ENCODE measurements around the gene MEIOSIN. TPM values are rescaled to one million over a fixed set of nuclear protein-coding genes. Genes with fewer than 3 reads are reported as not detected.
A peak's percentile ranks its signal among the peaks of the same experiment; 100 is the strongest.

The MEIOSIN gene
- total and polyA plus RNA-seq, 4 donors, result not detected

- H3K36me3 ChIP-seq (ENCODE audit: control insufficient read depth in 4 of 4, insufficient read depth in 3 of 4, low read depth in 1 of 4, low read length in 3 of 4), result peaks cover 0 to 2% (median 0%) of the 10 kb centered on the region in 4 donors
- H3K27ac ChIP-seq (ENCODE audit: low read depth in 1 of 2, low read length in 2 of 2), result peak overlapping the region; percentile 86 to 99
- 13% methylated on average over 31 of the region's 31 CpGs for WGBS
- peak overlapping the region; percentile 65 to 78 for H3K9ac ChIP-seq (ENCODE audit: low read depth in 1 of 2, low read length in 2 of 2)
- peaks cover 9 to 49% (median 23%) of the 10 kb centered on the region in 4 donors for H3K4me1 ChIP-seq (ENCODE audit: control insufficient read depth in 4 of 4, insufficient read depth in 4 of 4, low read length in 3 of 4)
- no peaks in the 10 kb centered on the region for H3K9me3 ChIP-seq (ENCODE audit: control insufficient read depth in 4 of 4, low read length in 3 of 4)
- DNase-seq (ENCODE audit: low spot score), result peak; percentile 71
- peak overlapping the region; percentile 83 to 95 (median 86) for H3K4me3 ChIP-seq (ENCODE audit: low read depth in 1 of 3, low read length in 3 of 3)
- TF ChIP-seq GABPA (IDR thresholded peaks at IDR 0.05 in 1 of 2, conservative IDR thresholded peaks at IDR 0.05 in 1 of 2) (no peak), RXRA (IDR thresholded peaks at IDR 0.05) (peak; percentile 14 to 18), SP1 (IDR thresholded peaks at IDR 0.05) (peak; percentile 29), NR2F2 (IDR thresholded peaks at IDR 0.05) (peak; percentile 42), EGR1 (IDR thresholded peaks at IDR 0.05; ENCODE audit: low read depth in 2 of 2) (peak; percentile 44 to 64), RAD21 (IDR thresholded peaks at IDR 0.05) (peak in 1 of 2 donors; percentile 24), FOXA2 (IDR thresholded peaks at IDR 0.05) (no peak), YY1 (IDR thresholded peaks at IDR 0.05) (peak; percentile 65)
- H3K27me3 ChIP-seq (ENCODE audit: control insufficient read depth in 4 of 4, insufficient read depth in 4 of 4, low read length in 3 of 4), result no peaks in the 10 kb centered on the region
Measured at GRCh38 chr19:45767410-45767880, 34.2 kb downstream of the MEIOSIN start.

- H3K4me1 ChIP-seq (ENCODE audit: control insufficient read depth in 4 of 4, insufficient read depth in 4 of 4, low read length in 3 of 4), result peaks cover 9 to 55% (median 26%) of the 10 kb centered on the region in 4 donors
- WGBS, result under 1% methylated on average over 102 of the region's 102 CpGs
- TF ChIP-seq MAX (IDR thresholded peaks at IDR 0.05) (no peak), ZBTB33 (IDR thresholded peaks at IDR 0.05) (no peak), RAD21 (IDR thresholded peaks at IDR 0.05) (peak in 1 of 2 donors; percentile 4), RXRA (IDR thresholded peaks at IDR 0.05) (no peak)
Measured at GRCh38 chr19:45767881-45768654, 34.8 kb downstream of the MEIOSIN start.

GRCh38 chr19:45768655-45768983, 35.4 kb downstream of the MEIOSIN start:
- Histone ChIP-seq H3K9ac (ENCODE audit: low read depth in 1 of 2, low read length in 2 of 2) (peak overlapping the region in 1 of 2 donors; percentile 76), H3K4me3 (ENCODE audit: low read depth in 1 of 3, low read length in 3 of 3) (peak overlapping the region; percentile 86 to 95 (median 89)), H3K36me3 (ENCODE audit: control insufficient read depth in 4 of 4, insufficient read depth in 3 of 4, low read depth in 1 of 4, low read length in 3 of 4) (peaks cover 0 to 2% (median 0%) of the 10 kb centered on the region in 4 donors), H3K9me3 (ENCODE audit: control insufficient read depth in 4 of 4, low read length in 3 of 4) (no peaks in the 10 kb centered on the region), H3K4me1 (ENCODE audit: control insufficient read depth in 4 of 4, insufficient read depth in 4 of 4, low read length in 3 of 4) (peaks cover 9 to 56% (median 29%) of the 10 kb centered on the region in 4 donors), H3K27me3 (ENCODE audit: control insufficient read depth in 4 of 4, insufficient read depth in 4 of 4, low read length in 3 of 4) (no peaks in the 10 kb centered on the region), H3K27ac (ENCODE audit: low read depth in 1 of 2, low read length in 2 of 2) (peak overlapping the region; percentile 86 to 99)
- no peak for DNase-seq (ENCODE audit: low spot score)
- TF ChIP-seq CTCF (IDR thresholded peaks at IDR 0.05; ENCODE audit: low read depth, low read length, missing input control) (no peak), MAX (IDR thresholded peaks at IDR 0.05) (no peak)
- WGBS, result 2% methylated on average over 33 of the region's 33 CpGs

More at GRCh38 chr19:45767881-45768654, 34.8 kb downstream of the MEIOSIN start:
- Histone ChIP-seq H3K27ac (ENCODE audit: low read depth in 1 of 2, low read length in 2 of 2) (peak overlapping the region; percentile 86 to 99), H3K4me3 (ENCODE audit: low read depth in 1 of 3, low read length in 3 of 3) (peak overlapping the region; percentile 83 to 95 (median 86)), H3K36me3 (ENCODE audit: control insufficient read depth in 4 of 4, insufficient read depth in 3 of 4, low read depth in 1 of 4, low read length in 3 of 4) (peaks cover 0 to 2% (median 0%) of the 10 kb centered on the region in 4 donors), H3K9me3 (ENCODE audit: control insufficient read depth in 4 of 4, low read length in 3 of 4) (no peaks in the 10 kb centered on the region), H3K27me3 (ENCODE audit: control insufficient read depth in 4 of 4, insufficient read depth in 4 of 4, low read length in 3 of 4) (no peaks in the 10 kb centered on the region), H3K9ac (ENCODE audit: low read depth in 1 of 2, low read length in 2 of 2) (peak overlapping the region; percentile 21 to 72)
- peak; percentile 52 for DNase-seq (ENCODE audit: low spot score)
